H9 (cell line): ENCODE data around the gene PXK. TPM values are rescaled to one million over a fixed set of nuclear protein-coding genes. Genes with fewer than 3 reads are reported as not detected.

Experiments
- DNase-seq: peaks from one replicate; pipeline ENCODE4 v3.0.0-alpha.2; 2017
- H2AFZ ChIP-seq: one replicate; pipeline ENCODE4 v1.6.1; 2013; ENCODE audit warnings: mild to moderate bottlenecking, low read length, control low read depth, moderate library complexity
- H2AK5ac ChIP-seq: 2 replicates; pipeline ENCODE4 v1.6.1; 2013; ENCODE audit warnings: low read length, control low read depth, mixed read lengths; ENCODE audit not compliant: insufficient read length
- H2BK120ac ChIP-seq: one replicate; pipeline ENCODE4 v1.6.1; 2013; ENCODE audit warnings: low read depth, mild to moderate bottlenecking, low read length, control low read depth, inconsistent platforms; ENCODE audit not compliant: poor library complexity, severe bottlenecking
- H2BK12ac ChIP-seq: 2 replicates; pipeline ENCODE4 v1.6.1; 2013; ENCODE audit warnings: low read length, control low read depth, mixed read lengths, low read depth; ENCODE audit not compliant: insufficient read length
- H2BK15ac ChIP-seq: 2 replicates; pipeline ENCODE4 v1.6.1; 2013; ENCODE audit warnings: low read depth, low read length, control low read depth
- H2BK20ac ChIP-seq: one replicate; pipeline ENCODE4 v1.6.1; 2013; ENCODE audit warnings: low read depth, mild to moderate bottlenecking, low read length, control low read depth, inconsistent platforms; ENCODE audit not compliant: poor library complexity, severe bottlenecking
- H2BK5ac ChIP-seq: 2 replicates; pipeline ENCODE4 v1.6.1; 2013; ENCODE audit warnings: low read length, control low read depth, mixed read lengths; ENCODE audit not compliant: insufficient read length
- H3K14ac ChIP-seq: 2 replicates; pipeline ENCODE4 v1.6.1; 2013; ENCODE audit warnings: low read length, control low read depth; ENCODE audit not compliant: insufficient read depth
- H3K18ac ChIP-seq: 2 replicates; pipeline ENCODE4 v1.6.1; 2013; ENCODE audit warnings: low read depth, mild to moderate bottlenecking, mixed read lengths, low read length, control low read depth; ENCODE audit not compliant: insufficient read length
- H3K23ac ChIP-seq: 2 replicates; pipeline ENCODE4 v1.6.1; 2013; ENCODE audit warnings: low read length, control low read depth, mixed read lengths, low read depth; ENCODE audit not compliant: insufficient read length
- H3K23me2 ChIP-seq: 2 replicates; pipeline ENCODE4 v1.6.1; 2013; ENCODE audit warnings: low read depth, mild to moderate bottlenecking, mixed read lengths, low read length, control low read depth; ENCODE audit not compliant: insufficient read length, poor library complexity, severe bottlenecking
- H3K27ac ChIP-seq: 2 replicates; pipeline ENCODE4 v1.5.1; 2013; ENCODE audit warnings: low read length, control low read depth, mixed read lengths, low read depth; ENCODE audit not compliant: insufficient read length
- H3K27me3 ChIP-seq: 2 replicates; pipeline ENCODE4 v1.6.1; 2013; ENCODE audit warnings: low read length, control low read depth, inconsistent platforms; ENCODE audit not compliant: insufficient read depth
- H3K4ac ChIP-seq: 2 replicates; pipeline ENCODE4 v1.6.1; 2013; ENCODE audit warnings: low read depth, mild to moderate bottlenecking, control low read depth, inconsistent platforms, low read length, moderate library complexity
- H3K4me1 ChIP-seq: 2 replicates; pipeline ENCODE4 v1.6.1; 2013; ENCODE audit warnings: low read length, control low read depth, inconsistent platforms; ENCODE audit not compliant: insufficient read depth
- H3K4me2 ChIP-seq: 2 replicates; pipeline ENCODE4 v1.6.1; 2013; ENCODE audit warnings: low read length, control low read depth, mixed read lengths; ENCODE audit not compliant: insufficient read length, insufficient read depth
- H3K56ac ChIP-seq: 2 replicates; pipeline ENCODE4 v1.6.1; 2013; ENCODE audit warnings: low read depth, mild to moderate bottlenecking, mixed read lengths, low read length, control low read depth; ENCODE audit not compliant: insufficient read length
- H3K79me1 ChIP-seq: 2 replicates; pipeline ENCODE4 v1.6.1; 2013; ENCODE audit warnings: low read depth, mild to moderate bottlenecking, moderate library complexity, low read length, control low read depth, inconsistent platforms; ENCODE audit not compliant: insufficient read depth, poor library complexity, severe bottlenecking
- H3K79me2 ChIP-seq: 2 replicates; pipeline ENCODE4 v1.6.1; 2013; ENCODE audit warnings: low read length, control low read depth, inconsistent platforms; ENCODE audit not compliant: insufficient read depth
- H3K9ac ChIP-seq: 2 replicates; pipeline ENCODE4 v1.6.1; 2013; ENCODE audit warnings: low read length, control low read depth, mixed read lengths; ENCODE audit not compliant: insufficient read length; ENCODE audit errors: extremely low read depth
- H3K9me3 ChIP-seq: one replicate; pipeline ENCODE4 v1.6.1; 2013; ENCODE audit warnings: low read depth, low read length, inconsistent platforms; ENCODE audit not compliant: control insufficient read depth
- H3T11ph ChIP-seq: one replicate; pipeline ENCODE4 v1.6.1; 2013; ENCODE audit warnings: mild to moderate bottlenecking, low read length, control low read depth, inconsistent platforms
- H4K20me1 ChIP-seq: one replicate; pipeline ENCODE4 v1.6.1; 2013; ENCODE audit not compliant: control insufficient read depth, insufficient read length, insufficient read depth
- H4K5ac ChIP-seq: 2 replicates; pipeline ENCODE4 v1.6.1; 2013; ENCODE audit warnings: low read depth, mild to moderate bottlenecking, mixed read lengths, low read length, control low read depth; ENCODE audit not compliant: insufficient read length
- H4K8ac ChIP-seq: replicated peaks from 2 replicates; pipeline ENCODE4 v1.6.1; 2013; ENCODE audit warnings: low read length, control low read depth, mixed read lengths, low read depth; ENCODE audit not compliant: insufficient read length
- H4K91ac ChIP-seq: 2 replicates; pipeline ENCODE4 v1.6.1; 2013; ENCODE audit warnings: low read depth, mild to moderate bottlenecking, moderate library complexity, mixed read lengths, low read length, control low read depth; ENCODE audit not compliant: insufficient read length
- H3K27ac Mint-ChIP-seq, 3 experiments: 2 replicates in 2 of 3; 3 replicates in 1 of 3; pipeline ENCODE4 v1.8.0; 2020 to 2021; ENCODE audit warnings: mixed read lengths in 3 of 3, mild to moderate bottlenecking in 1 of 3, moderate library complexity in 1 of 3
- H3K27me3 Mint-ChIP-seq: 2 replicates; pipeline ENCODE4 v1.8.0; 2021; ENCODE audit warnings: low read depth, mild to moderate bottlenecking, moderate library complexity, mixed read lengths
- H3K36me3 Mint-ChIP-seq, 3 experiments: 2 replicates in 2 of 3; 3 replicates in 1 of 3; pipeline ENCODE4 v1.8.0; 2020 to 2021; ENCODE audit warnings: low read depth in 3 of 3, mixed read lengths in 3 of 3; ENCODE audit not compliant: insufficient read depth in 1 of 3
- H3K4me1 Mint-ChIP-seq, 2 experiments: 2 replicates each; pipeline ENCODE4 v1.8.0; 2020; ENCODE audit warnings: mixed read lengths in 2 of 2
- H3K4me3 Mint-ChIP-seq, 2 experiments: 2 replicates in 1 of 2; 3 replicates in 1 of 2; pipeline ENCODE4 v1.8.0; 2020 to 2021; ENCODE audit warnings: mild to moderate bottlenecking in 2 of 2, mixed read lengths in 2 of 2, moderate library complexity in 1 of 2
- H3K9me3 Mint-ChIP-seq, 2 experiments: 2 replicates in 1 of 2; 3 replicates in 1 of 2; pipeline ENCODE4 v1.8.0; 2020; ENCODE audit warnings: mild to moderate bottlenecking in 2 of 2, mixed read lengths in 2 of 2, moderate library complexity in 1 of 2
- WGBS: extraction: QIAGEN DNeasy Blood & Tissue Kit; methylation state at CpG from one replicate; pipeline ENCODE4 v1.1.7; 2013; ENCODE audit warnings: missing lambda C conversion rate, low lambda C conversion rate, mixed read lengths; ENCODE audit not compliant: insufficient read length; ENCODE audit errors: extremely low coverage; 5-methylcytosine and 5-hydroxymethylcytosine counted together
- total RNA-seq: library from RNA; stranded (reverse); gene quantifications from 2 replicates; pipeline ENCODE4 v1.2.1, GENCODE V29; 2021
- TF ChIP-seq, protein P1 (sequence below): fragments of 200-600 bp; sonication (generic); conservative IDR thresholded peaks from 3 replicates; pipeline ENCODE4 v1.8.0; 2021; ENCODE audit warnings: antibody characterized with exemption, mild to moderate bottlenecking

PXK gene
- total RNA-seq, 1 experiment from 2014 or later = 3.3 TPM

DNA sequence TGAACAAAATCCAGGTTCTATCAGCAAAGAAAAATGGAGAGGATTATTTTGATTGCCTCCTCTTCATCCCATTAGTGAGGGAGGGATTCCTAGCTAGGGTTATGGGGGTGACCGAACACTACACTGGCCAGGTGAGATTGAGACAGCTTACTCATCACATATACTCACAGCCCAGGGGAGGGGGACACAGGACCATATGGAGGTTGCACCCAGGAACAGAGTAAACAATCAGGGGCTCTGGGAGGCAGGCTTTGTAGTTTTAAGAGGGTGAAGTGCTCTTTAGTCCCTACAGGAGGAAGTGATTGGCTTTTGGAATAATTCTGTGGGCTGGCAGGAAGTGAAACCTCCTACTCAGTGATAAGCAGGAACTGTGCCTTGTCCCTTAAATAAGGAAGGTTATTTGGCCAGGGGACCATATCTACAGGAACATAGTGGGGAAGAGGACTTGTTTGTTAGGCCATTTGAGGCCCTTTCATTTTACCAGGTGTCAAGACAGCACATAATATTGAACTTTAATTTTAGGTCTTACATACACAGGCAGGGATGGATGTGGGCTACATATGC, 141.7 kb downstream of the PXK start:
- Histone ChIP-seq H2BK120ac (no peak overlapping the region), H3K4me2 (no peak overlapping the region), H3T11ph (no peak overlapping the region), H2BK5ac (no peak overlapping the region), H4K20me1 (no peaks in the 10 kb centered on the region), H3K56ac (no peak overlapping the region), H3K9ac (no peak overlapping the region), H4K8ac (no peak overlapping the region), H2AFZ (no peak overlapping the region), H3K4me1 (peaks cover 6% of the 10 kb centered on the region), H3K18ac (no peak overlapping the region), H3K23ac (no peak overlapping the region), H4K91ac (no peak overlapping the region), H3K79me2 (no peaks in the 10 kb centered on the region), H3K4ac (no peak overlapping the region), H3K27ac (no peak overlapping the region), H3K79me1 (no peaks in the 10 kb centered on the region), H2BK20ac (no peak overlapping the region), H2AK5ac (no peak overlapping the region), H3K14ac (no peak overlapping the region), H2BK12ac (no peak overlapping the region), H3K23me2 (no peaks in the 10 kb centered on the region), H3K27me3 (no peaks in the 10 kb centered on the region), H3K9me3 (no peaks in the 10 kb centered on the region), H4K5ac (no peak overlapping the region), H2BK15ac (no peak overlapping the region)
- TF ChIP-seq, protein P1, sequence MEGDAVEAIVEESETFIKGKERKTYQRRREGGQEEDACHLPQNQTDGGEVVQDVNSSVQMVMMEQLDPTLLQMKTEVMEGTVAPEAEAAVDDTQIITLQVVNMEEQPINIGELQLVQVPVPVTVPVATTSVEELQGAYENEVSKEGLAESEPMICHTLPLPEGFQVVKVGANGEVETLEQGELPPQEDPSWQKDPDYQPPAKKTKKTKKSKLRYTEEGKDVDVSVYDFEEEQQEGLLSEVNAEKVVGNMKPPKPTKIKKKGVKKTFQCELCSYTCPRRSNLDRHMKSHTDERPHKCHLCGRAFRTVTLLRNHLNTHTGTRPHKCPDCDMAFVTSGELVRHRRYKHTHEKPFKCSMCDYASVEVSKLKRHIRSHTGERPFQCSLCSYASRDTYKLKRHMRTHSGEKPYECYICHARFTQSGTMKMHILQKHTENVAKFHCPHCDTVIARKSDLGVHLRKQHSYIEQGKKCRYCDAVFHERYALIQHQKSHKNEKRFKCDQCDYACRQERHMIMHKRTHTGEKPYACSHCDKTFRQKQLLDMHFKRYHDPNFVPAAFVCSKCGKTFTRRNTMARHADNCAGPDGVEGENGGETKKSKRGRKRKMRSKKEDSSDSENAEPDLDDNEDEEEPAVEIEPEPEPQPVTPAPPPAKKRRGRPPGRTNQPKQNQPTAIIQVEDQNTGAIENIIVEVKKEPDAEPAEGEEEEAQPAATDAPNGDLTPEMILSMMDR = no peak
- WGBS = no CpG with 5 or more reads among the region's 1 CpG
- H3K4me3 Mint-ChIP-seq = no peak overlapping the region
- no peak for DNase-seq
- H3K36me3 Mint-ChIP-seq = 0 out of 7 replicates have a peak, but pooled peaks cover 0 to 1% (median 0%) of the 10 kb centered on the region in 3 experiments
- H3K4me1 Mint-ChIP-seq = peaks cover 19 to 23% of the 10 kb centered on the region in 2 experiments
- peaks cover 0 to 3% of the 10 kb centered on the region in 2 experiments; a peak in 2 of 5 replicates for H3K9me3 Mint-ChIP-seq
- peaks cover 2% of the 10 kb centered on the region for H3K27me3 Mint-ChIP-seq
- no peak overlapping the region for H3K27ac Mint-ChIP-seq
